GM12878 (cell line): ENCODE data around the gene B3GALT5. TPM values are rescaled to one million over a fixed set of nuclear protein-coding genes. Genes with fewer than 3 reads are reported as not detected.

Experiments used
- ATAC-seq: fragments of 200-7000 bp; cut with Tn5 transposase; 3 replicates; pipeline ENCODE4 v1.9.1; 2020; ENCODE audit warnings: mild to moderate bottlenecking, moderate library complexity
- BruUV-seq: library from RNA; stranded (reverse); fragments of 400-500 nt; replicated peaks from 2 replicates; lab custom pipeline; 2021; lab: Mats Ljungman, UMichigan
- CTCF ChIA-PET: fragments of 300-600 bp; sonication (Branson Sonifier 250); formaldehyde crosslinking; extraction: SDS; loops from one replicate; lab custom pipeline; 2021; ENCODE audit warnings: inconsistent platforms; lab: Yijun Ruan, JAX
- POLR2A ChIA-PET: fragments of 350-600 bp; formaldehyde crosslinking; extraction: SDS; loops from one replicate; lab custom pipeline; 2021; ENCODE audit warnings: inconsistent platforms; lab: Charles Lee
- RAD21 ChIA-PET: fragments of 300-600 bp; sonication (Branson Sonifier 250); formaldehyde crosslinking; loops from one replicate; lab custom pipeline; 2023; ENCODE audit warnings: antibody characterized with exemption; ENCODE audit not compliant: unreplicated experiment; lab: Charles Lee
- SMC1A ChIA-PET: fragments of 300-600 bp; sonication (Branson Sonifier 250); formaldehyde crosslinking; loops from one replicate; lab custom pipeline; 2023; ENCODE audit not compliant: unreplicated experiment, uncharacterized antibody; lab: Charles Lee
- DNase-seq: peaks from one replicate; pipeline ENCODE4 v3.0.0-alpha.2; 2011; ENCODE audit warnings: low read depth, low spot score
- FAIRE-seq: peaks from 3 replicates; lab custom pipeline; 2011; peaks lifted over from hg19 to GRCh38; lab: Jason Lieb, UNC
- H2AFZ ChIP-seq: 2 replicates; pipeline ENCODE4 v1.6.0; 2011; ENCODE audit warnings: low read depth, low read length, control low read depth; ENCODE audit not compliant: control insufficient read depth
- H3K27ac ChIP-seq: 2 replicates; pipeline ENCODE4 v1.5.1; 2011; ENCODE audit warnings: control low read depth; ENCODE audit not compliant: control insufficient read depth, insufficient read depth
- H3K27me3 ChIP-seq, 2 experiments: replicated peaks in 1 of 2; 2 replicates each; pipeline versions ENCODE4 v1.6.0 to v1.6.1; 2011; ENCODE audit warnings: low read length in 1 of 2; ENCODE audit not compliant: control insufficient read depth in 2 of 2, insufficient read depth in 2 of 2
- H3K36me3 ChIP-seq, 2 experiments: 2 replicates each; pipeline ENCODE4 v1.5.1; 2011; ENCODE audit warnings: low read length in 1 of 2; ENCODE audit not compliant: control insufficient read depth in 2 of 2, insufficient read depth in 2 of 2
- H3K4me1 ChIP-seq: 2 replicates; pipeline ENCODE4 v1.6.1; 2011; ENCODE audit warnings: mild to moderate bottlenecking, low read length, moderate library complexity, mixed read lengths; ENCODE audit not compliant: control insufficient read depth, insufficient read depth
- H3K4me2 ChIP-seq: 2 replicates; pipeline ENCODE4 v1.6.0; 2011; ENCODE audit warnings: control low read depth; ENCODE audit not compliant: control insufficient read depth, insufficient read depth
- H3K4me3 ChIP-seq: fragments of 200-600 bp; sonication (generic); 2 replicates; pipeline ENCODE4 v1.5.1; 2016
- H3K79me2 ChIP-seq: 2 replicates; pipeline ENCODE4 v1.6.0; 2011; ENCODE audit warnings: low read length; ENCODE audit not compliant: control insufficient read depth, insufficient read depth
- H3K9ac ChIP-seq: 2 replicates; pipeline ENCODE4 v1.8.0; 2011; ENCODE audit warnings: low read length, control low read depth, mixed read lengths; ENCODE audit not compliant: control insufficient read depth, insufficient read depth
- H3K9me3 ChIP-seq: replicated peaks from 3 replicates; pipeline ENCODE4 v1.5.1; 2011; ENCODE audit warnings: mild to moderate bottlenecking, low read length; ENCODE audit not compliant: control insufficient read depth, insufficient read depth
- H4K20me1 ChIP-seq: 2 replicates; pipeline ENCODE4 v1.6.0; 2011; ENCODE audit not compliant: control insufficient read depth, insufficient read depth
- ASH2L ChIP-seq: fragments of 300-600, 200-600 bp; sonication (generic); IDR thresholded peaks from 2 replicates; pipeline ENCODE4 v1.6.1; 2017; ENCODE audit warnings: low read depth, mild to moderate bottlenecking, borderline replicate concordance
- BMI1 ChIP-seq: fragments of 450-650 bp; IDR thresholded peaks from 2 replicates; pipeline ENCODE4 v1.6.1; 2016; ENCODE audit warnings: mild to moderate bottlenecking, moderate library complexity, borderline replicate concordance
- CREB1 ChIP-seq: IDR thresholded peaks from 2 replicates; pipeline ENCODE4 v1.6.1; 2012; ENCODE audit warnings: low read depth, mild to moderate bottlenecking, inconsistent platforms
- GABPA ChIP-seq: IDR thresholded peaks from 2 replicates; pipeline ENCODE4 v1.6.1; 2014; ENCODE audit warnings: antibody characterized with exemption, low read depth, mild to moderate bottlenecking, inconsistent platforms
- IRF4 ChIP-seq: IDR thresholded peaks from 2 replicates; pipeline ENCODE4 v1.6.1; 2011; ENCODE audit warnings: low read depth, low read length
- MEF2B ChIP-seq: fragments of 450-650 bp; IDR thresholded peaks from 2 replicates; pipeline ENCODE4 v1.6.1; 2018; ENCODE audit warnings: mild to moderate bottlenecking, moderate library complexity; ENCODE audit not compliant: partially characterized antibody, poor library complexity, severe bottlenecking
- NFIC ChIP-seq: IDR thresholded peaks from 2 replicates; pipeline ENCODE4 v1.6.1; 2012; ENCODE audit warnings: low read depth, mild to moderate bottlenecking, inconsistent platforms, low read length, moderate library complexity
- POLR2A ChIP-seq: IDR thresholded peaks from 2 replicates; pipeline ENCODE4 v1.6.1; 2011; ENCODE audit warnings: low read depth, mild to moderate bottlenecking, low read length
- POU2F2 ChIP-seq: IDR thresholded peaks from 3 replicates; pipeline ENCODE4 v1.6.1; 2011; ENCODE audit warnings: low read depth, mild to moderate bottlenecking, low read length, borderline replicate concordance
- RAD21 ChIP-seq: IDR thresholded peaks from 2 replicates; pipeline ENCODE4 v1.6.1; 2011; ENCODE audit warnings: mild to moderate bottlenecking, low read depth, low read length, moderate library complexity; ENCODE audit not compliant: insufficient read depth
- YY1 ChIP-seq: IDR thresholded peaks from 2 replicates; pipeline ENCODE4 v1.6.1; 2011; ENCODE audit warnings: low read depth, mild to moderate bottlenecking, low read length
- ZNF207 ChIP-seq: fragments of 450-650 bp; IDR thresholded peaks from 2 replicates; pipeline ENCODE4 v1.6.1; 2014; ENCODE audit warnings: antibody characterized with exemption, mild to moderate bottlenecking, borderline replicate concordance
- ZSCAN29 ChIP-seq: fragments of 450-650 bp; IDR thresholded peaks from 2 replicates; pipeline ENCODE4 v1.6.1; 2017; ENCODE audit warnings: mild to moderate bottlenecking, moderate library complexity
- WGBS: methylation state at CpG from one replicate; pipeline ENCODE4 v1.1.6; 2016; ENCODE audit warnings: low lambda C conversion rate; ENCODE audit not compliant: insufficient replicate concordance, insufficient coverage; ENCODE audit errors: missing lambda C conversion rate; 5-methylcytosine and 5-hydroxymethylcytosine counted together
- in situ Hi-C: fragments of 300-500 bp; cut with MboI; formaldehyde crosslinking; loops from 9 replicates; pipeline ENCODE4 v1.14.3; 2018; ENCODE audit warnings: mixed read lengths
- intact Hi-C: fragments of 100-400 bp; cut with micrococcal nuclease; formaldehyde crosslinking; loops from one replicate; pipeline ENCODE4 v1.14.2; 2022; ENCODE audit not compliant: unreplicated experiment
- polyA plus RNA-seq, 11 experiments: library from polyadenylated mRNA; depleted of rRNA in 4 of 11; unstranded in 6 of 11; stranded (reverse) in 5 of 11; fragments of >200 nt; fragmentation: Nextera tagmentation in 4 of 11; fragmentation: Illumina TruSeq in 1 of 11; extraction: Ambion mirVana in 4 of 11; extraction: Trizol in 1 of 11; gene quantifications; 1 replicate in 1 of 11; 2 replicates in 10 of 11; pipeline versions ENCODE4 v1.2.1 to v1.2.3, GENCODE V29; 2011 to 2016; ENCODE audit warnings: inconsistent platforms in 2 of 11, missing spikeins in 2 of 11, low read depth in 1 of 11
- total RNA-seq, 4 experiments: library from RNA; depleted of rRNA in 3 of 4; stranded (reverse); fragments of >200 nt in 3 of 4; fragmentation: Illumina TruSeq in 1 of 4; extraction: Trizol in 1 of 4; gene quantifications; 2 replicates each; pipeline versions ENCODE4 v1.2.1 to v1.2.3, GENCODE V29; 2013 to 2021
- TF ChIP-seq, protein P1 (sequence below): fragments of 450-650 bp; conservative IDR thresholded peaks from 2 replicates; pipeline ENCODE4 v1.6.1; 2017; ENCODE audit warnings: mild to moderate bottlenecking, moderate library complexity
- TF ChIP-seq, protein P2 (sequence below), 3 experiments: IDR thresholded peaks in 2 of 3; conservative IDR thresholded peaks in 1 of 3; 2 replicates each; pipeline ENCODE4 v1.5.1; 2011; ENCODE audit warnings: low read depth in 3 of 3, low read length in 3 of 3, mild to moderate bottlenecking in 3 of 3, control low read depth in 2 of 3, moderate library complexity in 2 of 3, inconsistent platforms in 1 of 3, mixed read lengths in 1 of 3; ENCODE audit not compliant: control insufficient read depth in 2 of 3, insufficient read depth in 1 of 3; ENCODE audit errors: extremely low read depth in 1 of 3
- TF ChIP-seq, protein P3 (sequence below): IDR thresholded peaks from 2 replicates; pipeline ENCODE4 v1.6.1; 2012; ENCODE audit warnings: mild to moderate bottlenecking, low read depth, low read length
- TF ChIP-seq, protein P4 (sequence below): IDR thresholded peaks from 2 replicates; pipeline ENCODE4 v1.6.1; 2011; ENCODE audit warnings: low read depth, low read length, improper control_type of control experiment, borderline replicate concordance

Gene B3GALT5
- total and polyA plus RNA-seq, 10 of the 15 experiments (the other 5 are each of a cell fraction or from before 2014, with no cell fraction given): 0.03 to 0.04 TPM; not detected in 8

DNA sequence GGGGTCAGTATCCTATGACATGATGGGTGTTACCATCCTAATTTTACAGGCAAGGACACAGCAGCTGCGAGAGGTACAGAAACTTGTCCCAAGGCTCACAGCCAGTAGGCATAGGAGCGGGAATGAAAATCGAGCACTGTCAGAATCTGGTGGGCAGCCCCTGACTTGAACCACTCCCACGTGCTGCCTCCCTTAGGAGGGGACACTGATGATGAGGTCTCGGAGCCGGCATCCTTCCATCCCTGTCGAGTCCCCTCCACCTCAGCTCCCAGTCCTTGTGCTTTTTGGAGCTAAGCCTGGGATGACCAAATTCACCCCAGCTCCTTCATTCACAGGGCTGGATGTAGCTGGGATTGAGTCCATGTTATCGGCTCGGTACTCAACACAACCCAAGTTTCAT lies 49.0 kb downstream of the B3GALT5 start:
- Histone ChIP-seq H3K9me3 (no peaks in the 10 kb centered on the region; the same call in 2 of the 3 replicates), H3K9ac (no peak overlapping the region), H3K36me3 (no peaks in the 10 kb centered on the region), H2AFZ (no peak overlapping the region), H3K27me3 (no peaks in the 10 kb centered on the region), H3K4me2 (no peak overlapping the region), H3K4me3 (no peak overlapping the region), H3K79me2 (no peaks in the 10 kb centered on the region), H3K4me1 (no peaks in the 10 kb centered on the region), H4K20me1 (no peaks in the 10 kb centered on the region), H3K27ac (no peak overlapping the region)
- intact Hi-C loops (no loop called here), in situ Hi-C loops (no loop called here)
- no peak for FAIRE-seq
- no TSS peak for BruUV-seq
- ChIA-PET SMC1A (no interaction called here), RAD21 (no interaction called here), POLR2A (no interaction called here), CTCF (no interaction called here)
- no peak for ATAC-seq
- TF ChIP-seq ASH2L (no peak), RAD21 (no peak), POU2F2 (no peak), IRF4 (no peak), CREB1 (no peak), YY1 (no peak), NFIC (no peak), MEF2B (no peak), BMI1 (no peak), POLR2A (no peak), GABPA (no peak), ZNF207 (no peak), ZSCAN29 (no peak)
- TF ChIP-seq, protein P1, sequence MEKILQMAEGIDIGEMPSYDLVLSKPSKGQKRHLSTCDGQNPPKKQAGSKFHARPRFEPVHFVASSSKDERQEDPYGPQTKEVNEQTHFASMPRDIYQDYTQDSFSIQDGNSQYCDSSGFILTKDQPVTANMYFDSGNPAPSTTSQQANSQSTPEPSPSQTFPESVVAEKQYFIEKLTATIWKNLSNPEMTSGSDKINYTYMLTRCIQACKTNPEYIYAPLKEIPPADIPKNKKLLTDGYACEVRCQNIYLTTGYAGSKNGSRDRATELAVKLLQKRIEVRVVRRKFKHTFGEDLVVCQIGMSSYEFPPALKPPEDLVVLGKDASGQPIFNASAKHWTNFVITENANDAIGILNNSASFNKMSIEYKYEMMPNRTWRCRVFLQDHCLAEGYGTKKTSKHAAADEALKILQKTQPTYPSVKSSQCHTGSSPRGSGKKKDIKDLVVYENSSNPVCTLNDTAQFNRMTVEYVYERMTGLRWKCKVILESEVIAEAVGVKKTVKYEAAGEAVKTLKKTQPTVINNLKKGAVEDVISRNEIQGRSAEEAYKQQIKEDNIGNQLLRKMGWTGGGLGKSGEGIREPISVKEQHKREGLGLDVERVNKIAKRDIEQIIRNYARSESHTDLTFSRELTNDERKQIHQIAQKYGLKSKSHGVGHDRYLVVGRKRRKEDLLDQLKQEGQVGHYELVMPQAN: no peak
- TF ChIP-seq, protein P2, sequence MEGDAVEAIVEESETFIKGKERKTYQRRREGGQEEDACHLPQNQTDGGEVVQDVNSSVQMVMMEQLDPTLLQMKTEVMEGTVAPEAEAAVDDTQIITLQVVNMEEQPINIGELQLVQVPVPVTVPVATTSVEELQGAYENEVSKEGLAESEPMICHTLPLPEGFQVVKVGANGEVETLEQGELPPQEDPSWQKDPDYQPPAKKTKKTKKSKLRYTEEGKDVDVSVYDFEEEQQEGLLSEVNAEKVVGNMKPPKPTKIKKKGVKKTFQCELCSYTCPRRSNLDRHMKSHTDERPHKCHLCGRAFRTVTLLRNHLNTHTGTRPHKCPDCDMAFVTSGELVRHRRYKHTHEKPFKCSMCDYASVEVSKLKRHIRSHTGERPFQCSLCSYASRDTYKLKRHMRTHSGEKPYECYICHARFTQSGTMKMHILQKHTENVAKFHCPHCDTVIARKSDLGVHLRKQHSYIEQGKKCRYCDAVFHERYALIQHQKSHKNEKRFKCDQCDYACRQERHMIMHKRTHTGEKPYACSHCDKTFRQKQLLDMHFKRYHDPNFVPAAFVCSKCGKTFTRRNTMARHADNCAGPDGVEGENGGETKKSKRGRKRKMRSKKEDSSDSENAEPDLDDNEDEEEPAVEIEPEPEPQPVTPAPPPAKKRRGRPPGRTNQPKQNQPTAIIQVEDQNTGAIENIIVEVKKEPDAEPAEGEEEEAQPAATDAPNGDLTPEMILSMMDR (IDR thresholded peaks at IDR 0.05 in 2 of 3, conservative IDR thresholded peaks at IDR 0.05 in 1 of 3; ENCODE audit: control insufficient read depth in 2 of 3, extremely low read depth in 1 of 3, insufficient read depth in 1 of 3, low read depth in 3 of 3, low read length in 3 of 3): no peak
- TF ChIP-seq, protein P3, sequence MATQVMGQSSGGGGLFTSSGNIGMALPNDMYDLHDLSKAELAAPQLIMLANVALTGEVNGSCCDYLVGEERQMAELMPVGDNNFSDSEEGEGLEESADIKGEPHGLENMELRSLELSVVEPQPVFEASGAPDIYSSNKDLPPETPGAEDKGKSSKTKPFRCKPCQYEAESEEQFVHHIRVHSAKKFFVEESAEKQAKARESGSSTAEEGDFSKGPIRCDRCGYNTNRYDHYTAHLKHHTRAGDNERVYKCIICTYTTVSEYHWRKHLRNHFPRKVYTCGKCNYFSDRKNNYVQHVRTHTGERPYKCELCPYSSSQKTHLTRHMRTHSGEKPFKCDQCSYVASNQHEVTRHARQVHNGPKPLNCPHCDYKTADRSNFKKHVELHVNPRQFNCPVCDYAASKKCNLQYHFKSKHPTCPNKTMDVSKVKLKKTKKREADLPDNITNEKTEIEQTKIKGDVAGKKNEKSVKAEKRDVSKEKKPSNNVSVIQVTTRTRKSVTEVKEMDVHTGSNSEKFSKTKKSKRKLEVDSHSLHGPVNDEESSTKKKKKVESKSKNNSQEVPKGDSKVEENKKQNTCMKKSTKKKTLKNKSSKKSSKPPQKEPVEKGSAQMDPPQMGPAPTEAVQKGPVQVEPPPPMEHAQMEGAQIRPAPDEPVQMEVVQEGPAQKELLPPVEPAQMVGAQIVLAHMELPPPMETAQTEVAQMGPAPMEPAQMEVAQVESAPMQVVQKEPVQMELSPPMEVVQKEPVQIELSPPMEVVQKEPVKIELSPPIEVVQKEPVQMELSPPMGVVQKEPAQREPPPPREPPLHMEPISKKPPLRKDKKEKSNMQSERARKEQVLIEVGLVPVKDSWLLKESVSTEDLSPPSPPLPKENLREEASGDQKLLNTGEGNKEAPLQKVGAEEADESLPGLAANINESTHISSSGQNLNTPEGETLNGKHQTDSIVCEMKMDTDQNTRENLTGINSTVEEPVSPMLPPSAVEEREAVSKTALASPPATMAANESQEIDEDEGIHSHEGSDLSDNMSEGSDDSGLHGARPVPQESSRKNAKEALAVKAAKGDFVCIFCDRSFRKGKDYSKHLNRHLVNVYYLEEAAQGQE: no peak
- TF ChIP-seq, protein P4, sequence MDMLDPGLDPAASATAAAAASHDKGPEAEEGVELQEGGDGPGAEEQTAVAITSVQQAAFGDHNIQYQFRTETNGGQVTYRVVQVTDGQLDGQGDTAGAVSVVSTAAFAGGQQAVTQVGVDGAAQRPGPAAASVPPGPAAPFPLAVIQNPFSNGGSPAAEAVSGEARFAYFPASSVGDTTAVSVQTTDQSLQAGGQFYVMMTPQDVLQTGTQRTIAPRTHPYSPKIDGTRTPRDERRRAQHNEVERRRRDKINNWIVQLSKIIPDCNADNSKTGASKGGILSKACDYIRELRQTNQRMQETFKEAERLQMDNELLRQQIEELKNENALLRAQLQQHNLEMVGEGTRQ: no peak
- no peak for DNase-seq
- 47% methylated on average over 9 of the region's 9 CpGs for WGBS
